Cerebellar nuclear complex (tissue), 1 donor: Measurements from ENCODE around the gene TNRC6C.
"Not testable (repeated sequence)": the region's sequence is repeated elsewhere in the genome, so short reads cannot be mapped to it uniquely, and the experiment has no call there.

ENCODE experiments used
- DNase-seq, 2 experiments: peaks; one replicate each; lab custom pipeline; 2025; lab: John Stamatoyannopoulos, UW

The TNRC6C gene

GRCh38 chr17:77930780-77931768 lies 27.4 kb upstream of the TNRC6C start:
- no peak for DNase-seq

GRCh38 chr17:77933777-77934398 lies 24.6 kb upstream of the TNRC6C start:
- DNase-seq = no peak

- DNase-seq = no peak
These were observed 23.4 kb upstream of the TNRC6C start for GRCh38 chr17:77935121-77935571.

- DNase-seq = not testable (repeated sequence)
These were observed 22.8 kb upstream of the TNRC6C start for GRCh38 chr17:77935744-77936143.

GRCh38 chr17:77936881-77937280 lies 21.6 kb upstream of the TNRC6C start:
- DNase-seq = no peak

GRCh38 chr17:77941004-77941403 lies 17.5 kb upstream of the TNRC6C start:
- no peak for DNase-seq

- DNase-seq = no peak
These were observed 16.2 kb upstream of the TNRC6C start for GRCh38 chr17:77942112-77942988.

GRCh38 chr17:77943971-77944370 lies 14.5 kb upstream of the TNRC6C start:
- no peak for DNase-seq

- no peak for DNase-seq
These were observed 13.9 kb upstream of the TNRC6C start for GRCh38 chr17:77944390-77945222.

- no peak for DNase-seq
These were observed 11.4 kb upstream of the TNRC6C start for GRCh38 chr17:77946900-77947645.

- no peak for DNase-seq
These were observed 9.8 kb upstream of the TNRC6C start for GRCh38 chr17:77948690-77949114.

- DNase-seq = no peak
These were observed 7.4 kb upstream of the TNRC6C start for GRCh38 chr17:77951123-77951522.

- no peak for DNase-seq
These were observed 6.1 kb upstream of the TNRC6C start for GRCh38 chr17:77952368-77952767.

GRCh38 chr17:77957235-77957856 lies 1.2 kb upstream of the TNRC6C start:
- no peak for DNase-seq

GRCh38 chr17:77958716-77959125 lies 218 bp downstream of the TNRC6C start:
- no peak for DNase-seq

GRCh38 chr17:77959126-77959925 lies 823 bp downstream of the TNRC6C start:
- no peak for DNase-seq

- DNase-seq = no peak
These were observed 1.5 kb downstream of the TNRC6C start for GRCh38 chr17:77959926-77960521.

- DNase-seq = no peak
These were observed 3.2 kb downstream of the TNRC6C start for GRCh38 chr17:77961741-77962140.

GRCh38 chr17:77962348-77962747 lies 3.8 kb downstream of the TNRC6C start:
- DNase-seq = no peak
